OCI-LY1 (cell line): ENCODE results near the gene SNTB2.

ENCODE experiments used
- H2AFZ ChIP-seq: fragments of 200-600 bp; sonication (generic), shearing (Covaris generic); 2 replicates; pipeline ENCODE4 v1.6.0; 2014; ENCODE audit warnings: antibody characterized with exemption, mild to moderate bottlenecking, low read length
- H3F3A ChIP-seq: fragments of 200-600 bp; sonication (generic), shearing (Covaris generic); 2 replicates; pipeline ENCODE4 v1.6.0; 2014; ENCODE audit warnings: mild to moderate bottlenecking, antibody characterized with exemption, low read length, moderate library complexity; ENCODE audit not compliant: insufficient read depth
- H3K27ac ChIP-seq: fragments of 200-600 bp; sonication (generic); 2 replicates; pipeline ENCODE4 v1.5.1; 2014; ENCODE audit warnings: low read length, mixed run types, mild to moderate bottlenecking, low read depth; ENCODE audit not compliant: poor library complexity, severe bottlenecking
- H3K27me3 ChIP-seq: fragments of 200-600 bp; sonication (generic); 2 replicates; pipeline ENCODE4 v1.6.0; 2014; ENCODE audit warnings: antibody characterized with exemption, mild to moderate bottlenecking, low read length, moderate library complexity; ENCODE audit not compliant: insufficient read depth
- H3K36me3 ChIP-seq: fragments of 200-600 bp; sonication (generic); 2 replicates; pipeline ENCODE4 v1.6.1; 2014; ENCODE audit warnings: mild to moderate bottlenecking, antibody characterized with exemption, low read length, moderate library complexity, mixed read lengths; ENCODE audit not compliant: insufficient read depth
- H3K4me1 ChIP-seq: fragments of 200-600 bp; sonication (generic); 2 replicates; pipeline ENCODE4 v1.5.1; 2014; ENCODE audit warnings: mild to moderate bottlenecking, low read length, moderate library complexity; ENCODE audit not compliant: insufficient read depth, severe bottlenecking
- H3K4me2 ChIP-seq: fragments of 200-600 bp; sonication (generic), shearing (Covaris generic); 2 replicates; pipeline ENCODE4 v1.6.1; 2014; ENCODE audit warnings: low read length
- H3K4me3 ChIP-seq: fragments of 200-600 bp; sonication (generic); 2 replicates; pipeline ENCODE4 v1.5.1; 2014; ENCODE audit warnings: low read length, low read depth, mild to moderate bottlenecking, mixed read lengths; ENCODE audit not compliant: poor library complexity, severe bottlenecking
- H3K79me2 ChIP-seq: fragments of 200-600 bp; shearing (Covaris generic); 2 replicates; pipeline ENCODE4 v1.6.1; 2016; ENCODE audit warnings: mixed run types, low read length, mixed read lengths; ENCODE audit not compliant: insufficient read depth
- H3K9ac ChIP-seq: fragments of 200-600 bp; sonication (generic), shearing (Covaris generic); 2 replicates; pipeline ENCODE4 v1.6.1; 2014; ENCODE audit warnings: mild to moderate bottlenecking, low read length, mixed read lengths
- H3K9me2 ChIP-seq: fragments of 200-600 bp; sonication (generic), shearing (Covaris generic); 2 replicates; pipeline ENCODE4 v1.6.1; 2014; ENCODE audit warnings: low read depth, mild to moderate bottlenecking, low read length, mixed read lengths
- H3K9me3 ChIP-seq: fragments of 200-600 bp; shearing (Covaris generic); 2 replicates; pipeline ENCODE4 v1.6.1; 2014; ENCODE audit warnings: low read length, mixed read lengths
- H4K20me1 ChIP-seq: fragments of 200-600 bp; sonication (generic), shearing (Covaris generic); 2 replicates; pipeline ENCODE4 v1.6.0; 2016; ENCODE audit warnings: mild to moderate bottlenecking, low read length; ENCODE audit not compliant: insufficient read depth
- EZH2 ChIP-seq: fragments of 200-600 bp; sonication (generic), shearing (Covaris generic); IDR thresholded peaks from 2 replicates; pipeline ENCODE4 v1.8.0; 2017; ENCODE audit warnings: borderline replicate concordance, mixed run types, mild to moderate bottlenecking, antibody characterized with exemption, low read length, moderate library complexity, mixed read lengths
- TF ChIP-seq, protein P1 (sequence below): fragments of 200-600 bp; sonication (generic), shearing (Covaris generic); IDR thresholded peaks from 2 replicates; pipeline ENCODE4 v1.5.1; 2017; ENCODE audit warnings: mild to moderate bottlenecking, antibody characterized with exemption, low read length, moderate library complexity, mixed read lengths

The SNTB2 gene

DNA sequence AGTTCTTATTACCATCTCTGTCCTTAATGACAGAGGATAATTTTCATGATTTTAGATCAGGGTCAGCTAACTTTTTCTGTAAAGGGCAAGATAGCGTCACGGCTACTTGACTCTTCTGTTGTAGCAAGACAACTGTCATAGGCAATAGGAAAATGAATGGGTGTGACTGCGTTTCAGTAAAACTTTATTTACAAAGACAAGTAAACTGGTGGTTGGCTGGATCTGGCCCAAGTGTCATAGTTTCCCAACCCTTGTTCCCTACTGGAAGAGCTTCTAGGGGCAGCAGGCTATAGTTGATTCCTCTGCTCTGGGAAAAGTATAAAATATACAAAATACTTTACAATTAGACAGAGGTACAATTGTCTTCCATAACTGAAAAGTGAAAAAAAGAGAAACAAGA lies 73.5 kb downstream of the SNTB2 start:
- no peak for TF ChIP-seq EZH2
- TF ChIP-seq, protein P1, sequence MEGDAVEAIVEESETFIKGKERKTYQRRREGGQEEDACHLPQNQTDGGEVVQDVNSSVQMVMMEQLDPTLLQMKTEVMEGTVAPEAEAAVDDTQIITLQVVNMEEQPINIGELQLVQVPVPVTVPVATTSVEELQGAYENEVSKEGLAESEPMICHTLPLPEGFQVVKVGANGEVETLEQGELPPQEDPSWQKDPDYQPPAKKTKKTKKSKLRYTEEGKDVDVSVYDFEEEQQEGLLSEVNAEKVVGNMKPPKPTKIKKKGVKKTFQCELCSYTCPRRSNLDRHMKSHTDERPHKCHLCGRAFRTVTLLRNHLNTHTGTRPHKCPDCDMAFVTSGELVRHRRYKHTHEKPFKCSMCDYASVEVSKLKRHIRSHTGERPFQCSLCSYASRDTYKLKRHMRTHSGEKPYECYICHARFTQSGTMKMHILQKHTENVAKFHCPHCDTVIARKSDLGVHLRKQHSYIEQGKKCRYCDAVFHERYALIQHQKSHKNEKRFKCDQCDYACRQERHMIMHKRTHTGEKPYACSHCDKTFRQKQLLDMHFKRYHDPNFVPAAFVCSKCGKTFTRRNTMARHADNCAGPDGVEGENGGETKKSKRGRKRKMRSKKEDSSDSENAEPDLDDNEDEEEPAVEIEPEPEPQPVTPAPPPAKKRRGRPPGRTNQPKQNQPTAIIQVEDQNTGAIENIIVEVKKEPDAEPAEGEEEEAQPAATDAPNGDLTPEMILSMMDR = no peak
- Histone ChIP-seq H3K4me3 (no peak overlapping the region), H3K9me2 (no peaks in the 10 kb centered on the region), H3K9ac (no peak overlapping the region), H3K36me3 (peaks cover 40% of the 10 kb centered on the region), H4K20me1 (no peaks in the 10 kb centered on the region), H3K4me1 (peaks cover 8% of the 10 kb centered on the region), H3K27me3 (no peaks in the 10 kb centered on the region), H3K79me2 (peaks cover 5% of the 10 kb centered on the region; the same call in 1 of the 2 replicates), H3K27ac (no peak overlapping the region), H2AFZ (no peak overlapping the region), H3F3A (no peaks in the 10 kb centered on the region), H3K9me3 (no peaks in the 10 kb centered on the region), H3K4me2 (no peak overlapping the region)

DNA sequence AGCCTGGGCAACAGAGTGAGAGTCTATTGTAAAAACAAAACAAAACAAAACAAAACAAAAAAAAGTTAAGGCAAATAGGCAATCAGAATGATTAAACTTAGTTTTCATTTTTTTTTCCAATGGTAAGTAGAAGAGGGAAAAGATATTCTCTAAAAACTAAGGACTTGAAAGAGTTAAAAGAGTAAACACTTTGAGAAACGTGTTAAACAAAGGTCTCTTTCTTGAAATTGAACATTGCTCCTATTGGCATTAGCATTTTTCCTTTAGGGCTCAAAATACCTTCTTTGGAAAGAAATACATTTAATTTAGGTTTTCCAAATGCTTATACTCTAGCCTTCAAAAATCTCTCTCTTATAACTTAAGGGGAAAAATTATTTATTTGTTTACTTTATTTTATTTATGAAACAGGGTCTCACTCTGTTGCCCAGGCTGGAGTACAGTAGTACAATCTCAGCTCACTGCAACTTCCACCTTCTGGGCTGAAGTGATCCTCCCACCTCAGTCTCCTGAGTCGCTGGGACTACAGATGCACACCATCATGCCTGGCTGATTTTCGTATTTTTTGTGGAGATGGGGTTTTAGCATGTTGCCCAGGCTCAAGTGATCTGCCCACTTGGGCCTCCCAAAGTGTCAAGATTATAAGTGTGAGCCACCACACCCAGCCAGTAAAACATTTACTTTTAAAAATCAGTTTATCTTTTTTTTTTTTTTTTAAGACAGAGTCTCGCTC lies 79.5 kb downstream of the SNTB2 start:
- Histone ChIP-seq H3K4me3 (no peak overlapping the region), H4K20me1 (no peaks in the 10 kb centered on the region), H3K27ac (no peak overlapping the region), H3K9ac (no peak overlapping the region), H3F3A (no peaks in the 10 kb centered on the region), H2AFZ (no peak overlapping the region), H3K9me3 (no peaks in the 10 kb centered on the region), H3K4me2 (no peak overlapping the region), H3K36me3 (peaks cover 43% of the 10 kb centered on the region), H3K27me3 (no peaks in the 10 kb centered on the region), H3K79me2 (no peaks in the 10 kb centered on the region), H3K9me2 (no peaks in the 10 kb centered on the region), H3K4me1 (no peaks in the 10 kb centered on the region)
- TF ChIP-seq, protein P1 = no peak
- TF ChIP-seq EZH2 = no peak

DNA sequence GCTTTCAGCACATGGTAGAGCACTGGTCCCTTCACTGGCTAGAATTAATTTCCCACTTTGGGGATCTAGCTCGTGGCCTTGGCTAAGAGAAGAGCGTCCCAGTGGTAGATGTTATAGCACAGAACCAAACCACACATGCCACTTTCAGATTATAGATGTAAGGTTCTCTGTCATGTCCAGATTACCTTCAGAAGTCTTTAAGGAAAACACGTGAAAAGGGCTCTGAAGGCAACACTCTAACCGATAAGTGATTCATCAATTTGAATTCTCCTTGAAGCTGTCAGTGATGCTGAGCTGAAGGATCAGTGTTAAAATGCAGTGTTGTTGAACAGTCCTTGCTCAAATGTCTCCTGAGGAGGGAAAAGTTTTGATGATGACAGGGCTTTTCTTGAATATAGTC lies 80.7 kb downstream of the SNTB2 start:
- Histone ChIP-seq H3K27ac (no peak overlapping the region), H3F3A (no peaks in the 10 kb centered on the region), H3K4me2 (no peak overlapping the region), H3K79me2 (no peaks in the 10 kb centered on the region), H3K4me3 (no peak overlapping the region), H3K4me1 (no peaks in the 10 kb centered on the region), H3K36me3 (peaks cover 39% of the 10 kb centered on the region), H3K9me2 (no peaks in the 10 kb centered on the region), H3K27me3 (no peaks in the 10 kb centered on the region), H3K9me3 (no peaks in the 10 kb centered on the region), H2AFZ (no peak overlapping the region), H4K20me1 (no peaks in the 10 kb centered on the region), H3K9ac (no peak overlapping the region)
- TF ChIP-seq EZH2 = no peak
- TF ChIP-seq, protein P1 = no peak
